Measurements from ENCODE around the gene TNFAIP2.

DNA sequence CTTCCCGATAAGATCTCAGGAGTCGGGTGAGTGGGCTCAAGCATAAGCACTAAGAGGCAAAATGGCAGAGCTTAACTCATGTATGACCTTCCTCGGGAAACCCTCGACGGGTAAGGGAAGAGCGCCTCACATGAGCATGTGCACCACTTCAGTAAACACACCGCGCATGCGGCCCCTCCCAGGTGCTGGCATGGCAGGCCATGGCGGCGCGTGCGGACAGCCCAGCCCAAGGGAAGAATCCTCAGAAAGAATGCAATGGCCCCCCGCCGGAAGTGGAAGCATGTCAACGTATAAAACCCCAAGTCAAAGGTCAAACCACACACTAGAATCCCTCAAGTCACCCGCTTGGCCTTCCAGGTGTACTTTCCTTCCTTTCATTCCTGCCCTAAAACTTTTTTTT lies 6.6 kb upstream of the TNFAIP2 start:
- TF ChIP-seq CTCF (conservative IDR thresholded peaks at IDR 0.05), result no peak
- TF ChIP-seq EZH2 (IDR thresholded peaks at IDR 0.05; ENCODE audit: low read depth), result no peak

Measured in PC-9 (cell line).